Ascending aorta (tissue), 2 donors: ENCODE measurements around the gene KRTAP9-7. TPM values are rescaled to one million over a fixed set of nuclear protein-coding genes. Genes with fewer than 3 reads are reported as not detected.
"Not testable (repeated sequence)": the region's sequence is repeated elsewhere in the genome, so short reads cannot be mapped to it uniquely, and the experiment has no call there.

Experiments used
- DNase-seq, 2 donors: peaks; one replicate each; pipeline ENCODE4 v3.0.0-alpha.2; 2019; ENCODE audit warnings: low spot score in 2 of 2
- H3K27ac ChIP-seq, 2 donors: fragments of 200-600 bp; sonication (generic); one replicate each; pipeline ENCODE4 v1.5.1; 2016 to 2017; ENCODE audit warnings: mild to moderate bottlenecking in 1 of 2
- H3K27me3 ChIP-seq: fragments of 200-600 bp; sonication (generic); one replicate; pipeline ENCODE4 v1.5.1; 2017
- H3K36me3 ChIP-seq, 2 donors: fragments of 200-600 bp; sonication (generic); one replicate each; pipeline ENCODE4 v1.5.1; 2016
- H3K4me1 ChIP-seq, 2 donors: fragments of 200-600 bp; sonication (generic); one replicate each; pipeline ENCODE4 v1.5.1; 2016 to 2017; ENCODE audit warnings: mild to moderate bottlenecking in 1 of 2
- H3K4me3 ChIP-seq, 2 donors: fragments of 200-600 bp; sonication (generic); one replicate each; pipeline ENCODE4 v1.5.1; 2016 to 2017; ENCODE audit warnings: mild to moderate bottlenecking in 1 of 2
- H3K9me3 ChIP-seq, 2 donors: fragments of 200-600 bp; sonication (generic); one replicate each; pipeline ENCODE4 v1.5.1; 2016
- intact Hi-C: fragments of 100-400 bp; cut with DNase I; formaldehyde crosslinking; loops from one replicate; pipeline ENCODE4 v1.15.1; 2023
- total RNA-seq: library from RNA; depleted of rRNA; stranded (reverse); fragments of >200 nt; gene quantifications from one replicate; pipeline ENCODE4 v1.1.0, GENCODE V29; 2016
- TF ChIP-seq, protein P1 (sequence below), 3 experiments: fragments of 200-600 bp in 2 of 3; fragments of 450-650 bp in 1 of 3; sonication (generic) in 2 of 3; IDR thresholded peaks; one replicate each; pipeline ENCODE4 v1.5.1; 2016 to 2019; ENCODE audit warnings: antibody characterized with exemption in 3 of 3, mild to moderate bottlenecking in 1 of 3, moderate library complexity in 1 of 3

KRTAP9-7 gene
- total RNA-seq, 1 donor from 2014 or later: not detected

DNA sequence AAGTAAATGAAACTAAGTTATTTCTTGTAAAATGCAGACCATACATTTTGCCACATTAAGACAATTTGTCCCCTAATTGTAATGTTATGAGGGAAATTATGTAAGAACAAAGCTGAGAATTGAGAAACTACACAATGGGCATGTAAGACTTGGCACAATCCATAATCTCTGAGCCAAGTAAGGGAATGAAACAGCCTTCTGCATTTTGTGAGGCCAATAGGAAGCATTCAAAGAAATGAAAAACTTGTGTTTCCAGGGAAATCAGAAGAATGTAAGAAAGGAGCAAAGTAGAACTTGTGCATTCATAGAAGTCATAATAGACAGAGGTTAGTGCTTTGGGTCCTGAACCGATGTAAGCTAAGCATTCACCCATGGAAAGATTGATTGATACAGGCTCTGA lies 24.2 kb upstream of the KRTAP9-7 start:
- DNase-seq: no peak
- H3K4me1 ChIP-seq: no peaks in the 10 kb centered on the region
- TF ChIP-seq, protein P1, sequence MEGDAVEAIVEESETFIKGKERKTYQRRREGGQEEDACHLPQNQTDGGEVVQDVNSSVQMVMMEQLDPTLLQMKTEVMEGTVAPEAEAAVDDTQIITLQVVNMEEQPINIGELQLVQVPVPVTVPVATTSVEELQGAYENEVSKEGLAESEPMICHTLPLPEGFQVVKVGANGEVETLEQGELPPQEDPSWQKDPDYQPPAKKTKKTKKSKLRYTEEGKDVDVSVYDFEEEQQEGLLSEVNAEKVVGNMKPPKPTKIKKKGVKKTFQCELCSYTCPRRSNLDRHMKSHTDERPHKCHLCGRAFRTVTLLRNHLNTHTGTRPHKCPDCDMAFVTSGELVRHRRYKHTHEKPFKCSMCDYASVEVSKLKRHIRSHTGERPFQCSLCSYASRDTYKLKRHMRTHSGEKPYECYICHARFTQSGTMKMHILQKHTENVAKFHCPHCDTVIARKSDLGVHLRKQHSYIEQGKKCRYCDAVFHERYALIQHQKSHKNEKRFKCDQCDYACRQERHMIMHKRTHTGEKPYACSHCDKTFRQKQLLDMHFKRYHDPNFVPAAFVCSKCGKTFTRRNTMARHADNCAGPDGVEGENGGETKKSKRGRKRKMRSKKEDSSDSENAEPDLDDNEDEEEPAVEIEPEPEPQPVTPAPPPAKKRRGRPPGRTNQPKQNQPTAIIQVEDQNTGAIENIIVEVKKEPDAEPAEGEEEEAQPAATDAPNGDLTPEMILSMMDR (IDR thresholded peaks at IDR 0.05): no peak

DNA sequence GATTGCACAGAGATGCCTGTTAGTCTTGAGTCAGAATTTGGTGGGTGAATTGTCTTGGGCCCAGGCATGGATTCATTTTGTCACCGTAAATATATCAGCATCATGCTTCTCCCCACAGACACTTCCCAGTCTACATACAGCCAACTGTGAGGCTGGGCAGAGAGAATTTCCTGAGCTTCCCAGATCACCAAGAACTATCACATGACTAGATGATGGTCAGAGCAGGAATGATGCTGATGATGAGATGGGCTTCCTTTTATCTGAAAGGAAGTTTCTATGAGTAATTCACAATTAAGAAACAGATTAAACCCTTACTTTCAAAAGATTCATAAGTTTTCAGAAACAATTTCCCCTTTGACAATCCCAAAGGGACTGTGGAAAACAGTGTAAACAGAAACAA lies 20.6 kb upstream of the KRTAP9-7 start:
- no peaks in the 10 kb centered on the region for H3K9me3 ChIP-seq
- no peak overlapping the region for H3K4me3 ChIP-seq
- H3K27ac ChIP-seq: no peak overlapping the region
- no peaks in the 10 kb centered on the region for H3K36me3 ChIP-seq
- no peak for DNase-seq
- H3K4me1 ChIP-seq: no peaks in the 10 kb centered on the region
- intact Hi-C loops: no loop called here
- TF ChIP-seq, protein P1 (IDR thresholded peaks at IDR 0.05): no peak
- H3K27me3 ChIP-seq: no peaks in the 10 kb centered on the region

More for the DNA sequence above, 24.2 kb upstream of the KRTAP9-7 start:
- Histone ChIP-seq H3K27me3 (no peaks in the 10 kb centered on the region), H3K36me3 (no peaks in the 10 kb centered on the region), H3K4me3 (no peak overlapping the region), H3K9me3 (no peaks in the 10 kb centered on the region), H3K27ac (no peak overlapping the region)
- intact Hi-C loops: no loop called here

DNA sequence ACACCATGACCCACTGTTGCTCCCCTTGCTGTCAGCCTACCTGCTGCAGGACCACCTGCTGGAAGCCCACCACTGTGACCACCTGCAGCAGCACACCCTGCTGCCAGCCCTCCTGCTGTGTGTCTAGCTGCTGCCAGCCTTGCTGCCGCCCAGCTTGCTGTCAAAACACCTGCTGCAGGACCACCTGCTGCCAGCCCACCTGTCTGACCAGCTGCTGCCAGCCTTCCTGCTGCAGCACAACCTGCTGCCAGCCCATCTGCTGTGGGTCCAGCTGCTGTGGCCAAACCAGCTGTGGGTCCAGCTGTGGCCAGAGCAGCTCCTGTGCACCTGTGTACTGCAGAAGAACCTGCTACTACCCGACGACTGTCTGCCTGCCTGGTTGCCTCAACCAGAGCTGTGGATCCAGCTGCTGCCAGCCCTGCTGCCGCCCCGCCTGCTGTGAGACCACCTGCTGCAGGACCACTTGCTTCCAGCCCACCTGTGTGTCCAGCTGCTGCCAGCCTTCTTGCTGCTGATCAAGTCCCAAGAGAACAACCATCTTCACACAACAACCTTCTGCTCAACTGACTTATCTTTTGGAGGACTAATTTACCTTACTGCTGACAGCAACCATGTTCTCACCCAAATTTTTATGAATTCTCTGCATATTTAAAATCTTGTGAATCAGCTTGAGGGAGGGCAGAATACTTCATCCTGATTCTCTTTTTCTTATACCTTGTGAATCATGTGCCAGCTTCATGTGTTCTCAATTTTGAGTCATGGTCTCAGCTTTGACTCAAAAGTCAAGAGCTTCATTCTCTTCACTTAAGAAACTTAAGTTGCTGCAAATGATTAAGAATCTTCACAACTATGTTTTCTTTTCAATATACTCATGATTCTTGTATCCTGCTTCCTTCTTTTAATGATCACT lies 19.9 kb upstream of the KRTAP9-7 start, which contains the start of gene KRTAP9-9:
Gene KRTAP9-9, plus strand, starts transcription at position 4 of the 910 bp plus-strand sequence.
- DNase-seq, H3K9me3 ChIP-seq, H3K4me1 ChIP-seq, H3K27ac ChIP-seq, intact Hi-C loops, H3K36me3 ChIP-seq, H3K4me3 ChIP-seq, H3K27me3 ChIP-seq: not testable (repeated sequence)

DNA sequence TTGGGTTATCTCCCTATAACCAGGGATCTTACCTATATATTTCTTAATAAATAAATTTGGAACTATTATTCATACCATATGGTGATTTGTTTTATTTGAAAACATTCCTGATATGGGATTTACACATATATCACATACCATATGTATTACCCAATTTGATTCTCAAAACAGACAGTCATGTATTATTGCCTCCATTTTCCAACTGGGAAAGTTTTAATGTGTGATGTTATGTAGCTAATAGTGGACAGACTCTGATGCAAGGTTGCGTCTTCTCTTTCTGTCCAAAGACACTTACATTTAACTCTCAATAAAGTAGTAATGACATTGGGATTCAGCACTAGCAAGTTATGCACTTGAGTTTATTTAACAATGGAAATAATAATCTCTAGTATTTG lies 19.2 kb upstream of the KRTAP9-7 start:
- Histone ChIP-seq H3K4me1 (no peaks in the 10 kb centered on the region), H3K27ac (no peak overlapping the region), H3K4me3 (no peak overlapping the region), H3K27me3 (no peaks in the 10 kb centered on the region), H3K36me3 (no peaks in the 10 kb centered on the region), H3K9me3 (no peaks in the 10 kb centered on the region)
- no peak for DNase-seq
- intact Hi-C loops: no loop called here
- TF ChIP-seq, protein P1 (IDR thresholded peaks at IDR 0.05): no peak

GRCh38 chr17:41258406-41258805 lies 17.1 kb upstream of the KRTAP9-7 start:
- no peaks in the 10 kb centered on the region for H3K9me3 ChIP-seq
- TF ChIP-seq, protein P1 (IDR thresholded peaks at IDR 0.05): no peak
- no peaks in the 10 kb centered on the region for H3K36me3 ChIP-seq
- H3K4me1 ChIP-seq: no peaks in the 10 kb centered on the region
- no peak overlapping the region for H3K27ac ChIP-seq
- no peaks in the 10 kb centered on the region for H3K27me3 ChIP-seq
- intact Hi-C loops: no loop called here
- DNase-seq: no peak
- H3K4me3 ChIP-seq: no peak overlapping the region

DNA sequence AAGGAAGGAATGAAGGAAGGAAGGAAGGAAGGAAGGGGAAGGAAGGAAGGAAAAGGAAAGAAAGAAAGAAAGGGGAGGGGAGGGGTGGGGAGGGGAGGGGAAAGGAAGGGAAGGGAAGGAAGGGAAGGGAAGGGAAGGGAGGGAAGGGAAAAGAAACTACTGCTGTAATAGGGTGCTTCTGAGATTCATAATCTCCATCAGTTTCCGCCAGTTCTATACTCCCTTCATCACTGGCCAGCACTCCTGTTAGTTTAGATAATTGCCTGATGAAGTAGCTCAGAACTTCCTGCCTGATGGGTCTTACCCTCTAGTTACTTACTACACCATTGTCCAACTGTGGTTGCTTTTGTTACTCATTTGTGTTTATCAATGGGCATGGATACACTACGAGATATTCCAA lies 12.3 kb upstream of the KRTAP9-7 start:
- intact Hi-C loops: no loop called here
- TF ChIP-seq, protein P1 (IDR thresholded peaks at IDR 0.05): no peak
- DNase-seq: no peak
- no peaks in the 10 kb centered on the region for H3K36me3 ChIP-seq
- H3K9me3 ChIP-seq: no peaks in the 10 kb centered on the region
- no peak overlapping the region for H3K27ac ChIP-seq
- no peak overlapping the region for H3K4me3 ChIP-seq
- no peaks in the 10 kb centered on the region for H3K27me3 ChIP-seq
- no peaks in the 10 kb centered on the region for H3K4me1 ChIP-seq
